Tibial nerve (tissue), 4 donors: ENCODE data around the gene STARD10. TPM values are rescaled to one million over a fixed set of nuclear protein-coding genes. Genes with fewer than 3 reads are reported as not detected.

Experiments used
- DNase-seq, 2 donors: peaks; one replicate each; pipeline ENCODE4 v3.0.0-alpha.2; 2019; ENCODE audit warnings: low spot score in 2 of 2
- H3K27ac ChIP-seq, 4 donors: fragments of 200-600 bp; sonication (generic) in 3 of 4; one replicate each; pipeline ENCODE4 v1.5.1; 2017 to 2019; ENCODE audit warnings: mild to moderate bottlenecking in 1 of 4
- H3K27me3 ChIP-seq, 2 donors: fragments of 200-600 bp; sonication (generic) in 1 of 2; one replicate each; pipeline versions ENCODE4 v1.5.1 to v1.6.0; 2017 to 2019
- H3K36me3 ChIP-seq, 3 donors: fragments of 200-600 bp; sonication (generic); one replicate each; pipeline ENCODE4 v1.5.1; 2018 to 2019
- H3K4me1 ChIP-seq, 4 donors: fragments of 200-600 bp; sonication (generic) in 3 of 4; one replicate each; pipeline ENCODE4 v1.5.1; 2017 to 2019
- H3K4me3 ChIP-seq, 4 donors: fragments of 200-600 bp; sonication (generic) in 3 of 4; one replicate each; pipeline ENCODE4 v1.5.1; 2017 to 2019; ENCODE audit warnings: mild to moderate bottlenecking in 1 of 4, moderate library complexity in 1 of 4
- H3K9me3 ChIP-seq, 4 donors: fragments of 200-600 bp; sonication (generic) in 3 of 4; one replicate each; pipeline ENCODE4 v1.5.1; 2017 to 2019
- EP300 ChIP-seq, 2 donors: sonication (generic); formaldehyde crosslinking; IDR thresholded peaks; one replicate each; pipeline ENCODE4 v1.6.1; 2017; ENCODE audit warnings: antibody characterized with exemption in 2 of 2, mild to moderate bottlenecking in 1 of 2
- POLR2A ChIP-seq, 2 donors: fragments of 450-650 bp; IDR thresholded peaks; one replicate each; pipeline ENCODE4 v1.6.1; 2017; ENCODE audit warnings: antibody characterized with exemption in 2 of 2, mild to moderate bottlenecking in 2 of 2, moderate library complexity in 2 of 2
- WGBS, 2 donors: methylation state at CpG; one replicate each; pipeline ENCODE4 v1.1.5; 2018; 5-methylcytosine and 5-hydroxymethylcytosine counted together
- total RNA-seq, 4 donors: library from RNA; depleted of rRNA; stranded (reverse); fragments of >200 nt; gene quantifications; one replicate each; pipeline ENCODE4 v1.1.0, GENCODE V29; 2016
- TF ChIP-seq, protein P1 (sequence below), 5 experiments: fragments of 200-600 bp in 3 of 5; fragments of 450-650 bp in 2 of 5; sonication (generic) in 3 of 5; IDR thresholded peaks; one replicate each; pipeline ENCODE4 v1.5.1; 2016 to 2019; ENCODE audit warnings: antibody characterized with exemption in 5 of 5, mild to moderate bottlenecking in 3 of 5, moderate library complexity in 2 of 5

The STARD10 gene, protein sequence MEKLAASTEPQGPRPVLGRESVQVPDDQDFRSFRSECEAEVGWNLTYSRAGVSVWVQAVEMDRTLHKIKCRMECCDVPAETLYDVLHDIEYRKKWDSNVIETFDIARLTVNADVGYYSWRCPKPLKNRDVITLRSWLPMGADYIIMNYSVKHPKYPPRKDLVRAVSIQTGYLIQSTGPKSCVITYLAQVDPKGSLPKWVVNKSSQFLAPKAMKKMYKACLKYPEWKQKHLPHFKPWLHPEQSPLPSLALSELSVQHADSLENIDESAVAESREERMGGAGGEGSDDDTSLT
- 10 to 100 TPM; 19.4 to 31.5 (median 23.7) TPM for total RNA-seq

DNA sequence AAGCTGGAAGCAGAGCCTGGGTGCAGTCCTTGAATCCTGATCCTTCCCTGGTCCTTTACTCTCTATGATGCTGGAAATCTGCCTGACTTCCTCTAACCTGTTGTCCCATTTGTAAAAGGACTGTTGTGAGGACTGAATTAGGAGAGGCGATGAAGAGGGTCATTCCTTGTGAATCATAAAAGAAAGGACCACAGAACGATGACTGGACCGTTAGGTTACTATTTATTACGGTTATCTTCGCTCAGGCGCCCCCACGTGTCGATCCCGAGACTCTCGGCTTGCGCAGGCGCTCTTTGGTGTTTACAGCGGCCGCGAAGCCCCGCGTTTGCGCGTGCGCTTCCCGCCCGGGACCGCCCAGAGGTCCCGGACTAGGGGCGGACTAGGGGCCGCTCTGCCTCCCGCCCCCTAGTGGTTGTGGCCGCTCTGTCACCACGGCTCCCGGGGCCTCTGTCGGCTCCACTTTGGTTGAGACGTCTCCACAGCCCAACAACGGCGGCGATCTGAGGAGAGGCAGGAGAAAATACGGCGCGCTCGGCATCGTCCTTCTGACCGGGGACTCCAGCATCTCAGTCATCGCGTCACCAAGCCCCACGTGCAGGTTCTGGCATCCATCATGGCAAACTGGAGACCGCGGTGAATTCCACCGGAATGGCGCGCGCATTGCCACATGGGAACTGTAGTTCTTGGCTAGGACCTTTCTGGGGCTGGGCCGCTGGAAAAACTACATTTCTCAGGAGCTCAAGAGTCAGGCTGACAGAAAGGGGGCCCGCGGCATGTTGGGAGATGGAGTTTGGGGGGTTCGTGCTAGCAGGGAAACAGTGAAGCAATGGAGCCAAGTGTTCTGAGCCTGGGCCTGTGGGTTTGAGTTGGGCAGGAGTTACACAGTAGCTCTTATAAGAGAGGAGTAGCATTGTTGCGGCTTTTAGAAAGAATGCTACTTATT lies at the start of gene STARD10:
Gene STARD10, minus strand, starts transcription at position 623 of the 943 bp plus-strand sequence. CDS start 12,866 bp downstream, outside the sequence.
- H3K27ac ChIP-seq, result peak within 1 kb of the TSS; percentile 81 to 99 (median 90)
- WGBS, 2 donors, result 1 to 2% methylated on average over 39 to 40 of the region's 55 CpGs
- no peaks in the 10 kb centered on the region for H3K9me3 ChIP-seq
- DNase-seq, result peak; percentile 92 to 95
- H3K4me3 ChIP-seq, result peak within 1 kb of the TSS; percentile 44 to 82 (median 62)
- H3K36me3 ChIP-seq, result no peaks in the 10 kb centered on the region
- peaks cover 0 to 40% (median 13%) of the 10 kb centered on the region in 4 donors for H3K4me1 ChIP-seq
- no peaks in the 10 kb centered on the region for H3K27me3 ChIP-seq
- TF ChIP-seq EP300 (IDR thresholded peaks at IDR 0.05) (peak; percentile 90 to 93), POLR2A (IDR thresholded peaks at IDR 0.05) (peak; percentile 36 to 64)
- TF ChIP-seq, protein P1, sequence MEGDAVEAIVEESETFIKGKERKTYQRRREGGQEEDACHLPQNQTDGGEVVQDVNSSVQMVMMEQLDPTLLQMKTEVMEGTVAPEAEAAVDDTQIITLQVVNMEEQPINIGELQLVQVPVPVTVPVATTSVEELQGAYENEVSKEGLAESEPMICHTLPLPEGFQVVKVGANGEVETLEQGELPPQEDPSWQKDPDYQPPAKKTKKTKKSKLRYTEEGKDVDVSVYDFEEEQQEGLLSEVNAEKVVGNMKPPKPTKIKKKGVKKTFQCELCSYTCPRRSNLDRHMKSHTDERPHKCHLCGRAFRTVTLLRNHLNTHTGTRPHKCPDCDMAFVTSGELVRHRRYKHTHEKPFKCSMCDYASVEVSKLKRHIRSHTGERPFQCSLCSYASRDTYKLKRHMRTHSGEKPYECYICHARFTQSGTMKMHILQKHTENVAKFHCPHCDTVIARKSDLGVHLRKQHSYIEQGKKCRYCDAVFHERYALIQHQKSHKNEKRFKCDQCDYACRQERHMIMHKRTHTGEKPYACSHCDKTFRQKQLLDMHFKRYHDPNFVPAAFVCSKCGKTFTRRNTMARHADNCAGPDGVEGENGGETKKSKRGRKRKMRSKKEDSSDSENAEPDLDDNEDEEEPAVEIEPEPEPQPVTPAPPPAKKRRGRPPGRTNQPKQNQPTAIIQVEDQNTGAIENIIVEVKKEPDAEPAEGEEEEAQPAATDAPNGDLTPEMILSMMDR (IDR thresholded peaks at IDR 0.05), result peak; percentile 89 to 100 (median 99)

DNA sequence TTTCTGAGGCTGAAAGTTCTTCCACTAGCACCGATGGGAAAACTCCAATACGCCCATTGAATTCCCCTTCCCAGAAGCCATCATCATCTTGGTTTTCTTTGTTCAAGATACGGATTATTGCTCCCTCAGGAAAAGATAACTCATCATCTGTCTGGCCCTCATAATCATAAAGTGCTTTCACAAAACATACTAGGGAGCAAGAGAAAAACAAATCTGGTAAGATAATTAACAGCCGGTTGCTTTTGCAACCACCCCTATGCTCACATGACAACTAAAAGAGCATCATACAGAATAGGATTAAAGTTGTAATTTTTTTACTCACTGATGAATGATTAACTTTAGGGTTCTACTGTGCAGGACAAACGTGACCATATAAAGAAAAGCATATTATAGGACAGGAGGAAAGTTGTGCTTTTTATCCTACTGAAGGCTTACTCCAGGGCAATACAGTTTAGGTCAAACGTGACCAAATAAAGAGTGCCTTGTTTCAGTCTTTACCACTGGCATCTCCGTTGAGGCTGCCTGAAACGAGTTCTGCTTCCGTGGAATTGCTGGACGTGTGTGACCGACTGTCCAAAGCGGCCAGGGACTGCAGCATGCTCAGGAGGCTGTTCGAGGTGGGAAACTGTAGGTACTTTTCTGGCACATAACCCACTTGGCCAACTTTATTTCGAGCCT lies 48.9 kb upstream of the STARD10 start:
- 55 to 62% methylated on average over 14 of the region's 14 CpGs for WGBS, 2 donors
- peaks cover 0 to 42% (median 5%) of the 10 kb centered on the region in 3 donors for H3K36me3 ChIP-seq
- H3K27ac ChIP-seq, result peak overlapping the region in 2 of 4 donors; percentile 25 to 29
- no peaks in the 10 kb centered on the region for H3K27me3 ChIP-seq
- no peak for TF ChIP-seq EP300 (IDR thresholded peaks at IDR 0.05)
- no peak for TF ChIP-seq POLR2A (IDR thresholded peaks at IDR 0.05)
- TF ChIP-seq, protein P1 (IDR thresholded peaks at IDR 0.05), result no peak
- H3K4me1 ChIP-seq, result peaks cover 0 to 30% (median 4%) of the 10 kb centered on the region in 4 donors
- no peaks in the 10 kb centered on the region for H3K9me3 ChIP-seq
- DNase-seq, result no peak
- no peak overlapping the region for H3K4me3 ChIP-seq

DNA sequence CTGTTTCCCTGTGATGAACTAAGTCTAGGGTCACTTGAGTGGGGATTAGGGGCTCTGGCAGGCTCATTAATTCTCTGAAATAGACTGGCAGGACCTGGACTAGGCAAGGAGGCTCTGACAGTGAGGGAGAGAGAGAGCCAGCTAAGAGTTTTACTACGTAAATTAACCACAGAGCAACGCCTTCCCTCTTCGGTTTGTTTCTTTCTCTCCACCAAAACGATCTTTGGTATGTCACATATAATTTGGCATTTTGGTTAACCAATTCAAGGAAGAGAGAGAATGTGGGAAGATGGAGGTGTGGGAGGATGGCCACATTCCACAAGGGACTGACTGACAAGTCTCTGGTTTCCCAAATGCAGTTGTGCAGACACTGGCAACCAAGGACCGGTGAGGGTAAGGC lies 48.3 kb upstream of the STARD10 start:
- TF ChIP-seq, protein P1 (IDR thresholded peaks at IDR 0.05), result no peak
- Histone ChIP-seq H3K27me3 (no peaks in the 10 kb centered on the region), H3K36me3 (peaks cover 0 to 48% (median 5%) of the 10 kb centered on the region in 3 donors), H3K4me3 (no peak overlapping the region), H3K27ac (peak overlapping the region in 2 of 4 donors; percentile 25 to 29), H3K4me1 (peaks cover 0 to 30% (median 4%) of the 10 kb centered on the region in 4 donors), H3K9me3 (no peaks in the 10 kb centered on the region)
- DNase-seq, result no peak
- WGBS, 2 donors, result 58 to 69% methylated on average over 5 of the region's 5 CpGs

DNA sequence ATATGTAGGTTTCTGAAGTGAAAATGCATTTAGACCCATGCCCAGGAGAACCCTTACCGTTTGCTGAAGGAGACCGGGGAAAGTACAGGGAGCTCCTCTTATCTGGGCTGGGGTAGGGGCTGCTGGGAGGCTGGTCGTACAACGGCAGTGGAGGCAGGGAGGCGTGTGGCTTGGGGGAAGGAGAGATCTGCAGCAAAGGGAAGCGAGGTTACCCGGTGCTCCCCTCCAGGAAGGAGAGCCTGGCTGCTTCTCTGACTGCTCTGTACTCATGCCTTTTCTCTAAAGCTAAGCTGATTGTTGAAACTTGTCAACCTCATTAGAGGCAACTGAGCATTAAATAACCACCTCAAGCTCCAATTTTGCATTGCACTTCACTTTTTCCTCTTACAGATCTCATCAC lies 47.5 kb upstream of the STARD10 start:
- 92 to 94% methylated on average over 7 of the region's 7 CpGs for WGBS, 2 donors
- Histone ChIP-seq H3K27me3 (no peaks in the 10 kb centered on the region), H3K4me1 (peaks cover 0 to 36% (median 4%) of the 10 kb centered on the region in 4 donors), H3K9me3 (no peaks in the 10 kb centered on the region), H3K4me3 (no peak overlapping the region), H3K27ac (no peak overlapping the region), H3K36me3 (peaks cover 0 to 48% (median 5%) of the 10 kb centered on the region in 3 donors)
- TF ChIP-seq POLR2A (IDR thresholded peaks at IDR 0.05) (no peak), EP300 (IDR thresholded peaks at IDR 0.05) (no peak)
- TF ChIP-seq, protein P1 (IDR thresholded peaks at IDR 0.05), result no peak
- no peak for DNase-seq
